Activated CD8-positive, alpha-beta memory T cell treated with anti-CD3 and anti-CD28 coated beads, Interleukin-2, amount 50 U/mL, for 1 hour (primary cell): ENCODE measurements around the gene PSG4.
"Not testable (repeated sequence)": the region's sequence is repeated elsewhere in the genome, so short reads cannot be mapped to it uniquely, and the experiment has no call there.

Experiments used
- DNase-seq: peaks from one replicate; pipeline ENCODE4 v3.0.0-alpha.2; 2020; ENCODE audit errors: extremely low read depth

Gene PSG4

DNA sequence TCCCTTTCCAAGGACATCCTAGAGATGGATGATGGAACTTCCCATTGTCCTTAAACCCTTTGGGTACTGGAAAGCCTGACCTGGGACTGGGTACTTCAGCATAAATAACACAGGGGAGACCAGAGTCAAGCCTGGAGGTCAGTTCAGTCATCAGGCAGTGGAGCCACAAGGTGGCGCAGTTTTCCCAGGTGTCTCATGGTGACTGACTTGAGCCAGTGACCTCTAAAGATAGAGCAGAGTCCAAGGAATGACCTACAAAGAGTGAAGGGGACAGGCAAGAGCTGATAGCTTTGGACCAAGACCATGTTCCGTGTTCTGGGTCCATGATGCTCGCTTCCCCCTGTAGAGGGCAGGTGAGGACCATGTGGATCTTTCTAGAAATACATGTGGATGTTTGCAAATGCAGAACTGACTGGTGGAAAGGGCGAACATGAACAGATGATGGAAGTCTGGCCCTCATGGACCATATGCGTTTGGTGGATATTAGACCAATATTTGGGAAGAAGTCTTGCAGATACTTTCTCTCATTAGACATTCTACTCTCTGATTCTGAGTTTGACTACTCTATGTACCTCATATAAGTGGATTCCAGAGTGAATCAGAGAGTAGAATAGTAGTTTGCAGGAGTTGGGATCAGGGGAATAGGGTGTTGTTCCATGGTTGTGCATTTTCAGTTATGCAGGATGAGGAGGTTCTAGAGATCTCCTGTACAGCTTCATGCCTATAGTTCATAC lies 6.6 kb downstream of the PSG4 start:
- DNase-seq: not testable (repeated sequence)

DNA sequence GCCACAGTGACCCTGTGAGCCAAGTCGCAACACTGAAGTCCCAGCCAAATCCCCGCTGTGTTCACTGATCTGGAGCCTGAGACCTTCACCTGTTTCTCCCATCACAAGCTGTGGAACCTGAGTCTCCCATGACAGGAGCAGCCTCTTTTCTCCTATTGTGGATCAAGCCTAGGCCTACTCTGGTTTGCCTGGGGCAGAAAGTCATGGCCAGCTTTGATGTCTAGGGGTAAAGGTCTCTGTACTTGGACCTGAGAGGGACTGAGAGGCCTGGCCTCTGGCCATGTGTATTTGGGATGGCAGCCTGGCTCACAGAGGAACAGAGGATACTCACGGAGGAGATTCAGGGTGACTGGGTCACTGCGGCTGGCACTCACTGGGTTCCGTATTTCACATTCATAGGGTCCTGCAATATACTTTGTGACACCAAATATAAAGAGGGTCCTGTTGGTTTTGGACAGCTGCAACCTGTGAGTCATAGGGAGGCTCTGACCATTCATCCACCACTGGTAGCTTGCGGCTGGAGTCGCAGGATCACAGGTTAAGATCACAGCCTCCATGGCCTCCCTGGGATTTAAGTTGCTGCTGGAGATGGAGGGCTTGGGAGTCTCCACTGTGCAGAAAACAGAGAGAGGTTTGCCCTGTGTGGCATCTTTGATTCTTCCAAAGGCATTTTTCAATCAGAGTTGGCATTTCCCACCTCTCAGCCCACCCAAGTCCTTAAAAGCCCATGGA lies 7.6 kb downstream of the PSG4 start:
- DNase-seq: not testable (repeated sequence)

DNA sequence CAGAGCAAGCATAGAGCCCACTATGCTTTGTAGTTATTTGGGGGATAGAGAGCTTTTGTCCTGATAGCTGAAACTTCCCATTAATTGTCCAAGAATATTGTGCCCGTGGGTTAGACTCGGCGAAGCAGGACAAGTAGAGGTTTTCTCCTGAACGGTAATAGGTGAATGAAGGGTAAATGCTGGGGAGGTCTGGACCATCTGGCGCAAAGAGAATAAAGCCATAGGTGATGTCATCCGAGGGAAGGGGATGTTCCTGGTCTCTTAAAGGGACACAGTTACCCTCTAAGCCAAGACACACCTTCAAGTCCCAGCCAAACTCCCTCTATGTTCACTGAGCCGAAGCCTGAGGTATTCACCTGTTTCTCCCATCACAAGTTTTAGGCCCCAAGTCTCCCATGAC lies 11.0 kb downstream of the PSG4 start:
- not testable (repeated sequence) for DNase-seq

- not testable (repeated sequence) for DNase-seq
Observed at GRCh38 chr19:43192381-43193155, 12.9 kb downstream of the PSG4 start.

DNA sequence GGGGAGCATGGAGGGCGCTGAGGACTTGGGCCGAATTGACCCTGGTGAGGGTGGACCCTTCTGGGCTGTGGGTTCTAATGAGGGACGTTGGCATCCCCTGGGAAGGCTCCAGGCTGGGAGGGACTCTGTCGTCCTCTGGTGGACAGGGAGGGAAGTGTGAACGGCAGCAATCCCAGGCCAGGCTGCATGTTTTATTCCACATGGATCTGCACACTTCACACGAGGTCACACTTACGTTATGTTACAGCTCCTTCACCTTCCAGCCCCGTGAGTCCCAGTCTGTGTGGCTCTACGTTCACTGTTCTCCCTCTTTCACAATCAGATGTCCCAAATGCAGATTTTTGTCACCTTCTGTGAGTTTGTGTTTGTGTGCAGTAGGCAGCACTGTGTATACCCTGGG lies 17.3 kb downstream of the PSG4 start:
- DNase-seq: not testable (repeated sequence)

DNA sequence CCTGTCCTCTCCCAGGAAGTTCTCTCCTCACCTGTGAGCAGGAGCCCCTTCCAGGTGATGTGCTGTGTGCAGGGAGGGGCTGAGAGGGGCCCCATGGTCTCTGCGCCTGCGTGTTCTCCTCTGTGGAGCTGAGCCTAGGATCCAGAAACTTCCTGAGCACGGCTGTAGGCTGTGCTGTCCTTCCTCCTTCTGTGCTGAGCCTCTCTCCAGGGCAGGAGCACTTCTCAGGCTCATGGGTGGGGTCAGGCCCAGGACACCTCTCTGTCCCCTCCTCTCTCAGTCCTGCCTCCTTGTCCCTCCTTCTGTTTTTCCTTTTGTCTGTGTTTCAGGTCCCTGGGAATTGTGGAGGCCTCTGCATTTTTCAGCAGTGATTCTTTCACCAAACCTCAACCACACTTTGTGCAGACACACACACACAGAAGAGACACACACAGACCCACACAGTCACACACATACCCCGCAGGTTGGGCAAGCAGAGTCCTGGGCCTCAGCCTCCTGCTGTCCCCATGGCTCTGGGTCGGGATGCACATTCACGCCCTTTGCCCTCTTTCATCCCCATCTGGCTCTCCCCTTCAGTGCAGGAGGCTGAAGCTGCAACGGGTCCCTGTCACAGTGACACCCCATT lies 19.0 kb downstream of the PSG4 start, which contains the start of gene PSG5:
PSG5 (minus strand) TSS at position 226 of the 625 bp plus-strand sequence; CDS start at position 95, 131 bp downstream.
- DNase-seq: not testable (repeated sequence)

- not testable (repeated sequence) for DNase-seq
Observed at GRCh38 chr19:43181869-43182771, 23.3 kb downstream of the PSG4 start.

- not testable (repeated sequence) for DNase-seq
Observed at GRCh38 chr19:43179569-43180147, 25.8 kb downstream of the PSG4 start.

GRCh38 chr19:43178577-43178976 lies 26.9 kb downstream of the PSG4 start:
- DNase-seq: not testable (repeated sequence)

- not testable (repeated sequence) for DNase-seq
Observed at GRCh38 chr19:43165906-43166305, 39.5 kb downstream of the PSG4 start.

- not testable (repeated sequence) for DNase-seq
Observed at GRCh38 chr19:43163135-43163534, 42.3 kb downstream of the PSG4 start.

DNA sequence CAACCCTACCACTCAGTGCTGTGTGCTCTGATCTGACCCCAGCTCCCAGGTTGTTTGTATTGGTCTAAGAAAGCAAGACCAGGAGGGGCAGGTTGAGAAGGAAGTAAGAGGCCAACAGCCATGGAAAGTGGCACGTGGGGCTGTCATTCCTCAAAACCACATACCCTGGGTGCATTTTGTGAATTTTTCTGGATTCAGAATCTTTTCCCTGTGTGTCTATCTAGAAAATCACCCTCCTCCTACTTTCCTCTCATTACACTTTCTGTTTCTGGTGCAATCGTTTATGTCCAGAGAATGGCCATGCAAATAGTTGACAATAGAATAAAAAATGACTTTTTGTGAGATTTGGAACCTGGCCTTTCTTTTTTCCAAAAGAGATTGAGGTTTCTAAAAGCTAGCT lies 43.2 kb downstream of the PSG4 start:
- DNase-seq: not testable (repeated sequence)

GRCh38 chr19:43152214-43152613 lies 53.2 kb downstream of the PSG4 start:
- DNase-seq: no peak

GRCh38 chr19:43149788-43150187 lies 55.6 kb downstream of the PSG4 start:
- not testable (repeated sequence) for DNase-seq

DNA sequence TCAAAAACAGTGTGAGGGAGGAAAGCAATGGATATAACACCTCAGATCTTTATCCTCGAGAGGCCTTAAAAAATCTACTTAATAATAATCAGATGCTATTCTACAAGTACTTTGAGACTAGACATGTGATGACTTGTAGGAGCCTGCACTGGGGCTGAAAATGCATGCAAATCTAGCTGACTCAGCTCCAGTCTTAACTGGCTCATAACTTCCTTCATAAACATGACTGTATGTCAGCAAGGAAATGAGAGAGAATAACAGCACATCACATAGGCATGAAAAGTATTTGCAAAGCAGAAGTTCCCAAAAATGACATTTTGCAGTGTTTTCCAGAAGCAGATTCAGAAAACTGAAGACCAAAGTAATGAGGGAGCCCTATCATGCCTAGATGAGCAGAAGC lies 57.2 kb downstream of the PSG4 start:
- DNase-seq: no peak
